Neutrophil (primary cell): ENCODE results near the gene THTPA.
"Not testable (repeated sequence)": the region's sequence is repeated elsewhere in the genome, so short reads cannot be mapped to it uniquely, and the experiment has no call there.

Experiments used
- H3K27ac ChIP-seq: fragments of 200-600 bp; sonication (generic); 2 replicates; pipeline ENCODE4 v1.5.1; 2016; ENCODE audit warnings: mild to moderate bottlenecking, moderate library complexity
- H3K27me3 ChIP-seq: fragments of 200-600 bp; sonication (generic); 2 replicates; pipeline ENCODE4 v1.6.0; 2016; ENCODE audit warnings: mild to moderate bottlenecking
- H3K36me3 ChIP-seq: fragments of 200-600 bp; sonication (generic); 2 replicates; pipeline ENCODE4 v1.5.1; 2017
- H3K4me1 ChIP-seq, 2 experiments: fragments of 200-600 bp in 1 of 2; sonication (generic) in 1 of 2; 1 replicate in 1 of 2; 2 replicates in 1 of 2; pipeline versions ENCODE4 v1.5.1 to v1.6.1; 2013 to 2016; ENCODE audit warnings: low read depth in 1 of 2, low read length in 1 of 2, mild to moderate bottlenecking in 1 of 2, moderate library complexity in 1 of 2; ENCODE audit not compliant: control insufficient read depth in 1 of 2, insufficient read depth in 1 of 2
- H3K4me3 ChIP-seq, 2 experiments: fragments of 200-600 bp in 1 of 2; sonication (generic) in 1 of 2; 1 replicate in 1 of 2; 2 replicates in 1 of 2; pipeline ENCODE4 v1.5.1; 2013 to 2016; ENCODE audit warnings: low read depth in 1 of 2, low read length in 1 of 2, mild to moderate bottlenecking in 1 of 2, moderate library complexity in 1 of 2
- H3K9me3 ChIP-seq: fragments of 200-600 bp; sonication (generic); 2 replicates; pipeline ENCODE4 v1.5.1; 2016
- CTCF ChIP-seq: fragments of 200-600 bp; sonication (generic); IDR thresholded peaks from 2 replicates; pipeline ENCODE4 v1.5.1; 2016; ENCODE audit warnings: antibody characterized with exemption

THTPA gene

GRCh38 chr14:23604675-23605170 lies 48.7 kb downstream of the THTPA start:
- H3K27me3 ChIP-seq = no peaks in the 10 kb centered on the region
- H3K36me3 ChIP-seq = no peaks in the 10 kb centered on the region
- H3K9me3 ChIP-seq = no peaks in the 10 kb centered on the region
- H3K27ac ChIP-seq = no peak overlapping the region
- no peaks in the 10 kb centered on the region for H3K4me1 ChIP-seq
- no peak for TF ChIP-seq CTCF
- H3K4me3 ChIP-seq = no peak overlapping the region

GRCh38 chr14:23605931-23606585 lies 50.0 kb downstream of the THTPA start:
- Histone ChIP-seq H3K27me3 (no peaks in the 10 kb centered on the region), H3K27ac (no peak overlapping the region), H3K4me1 (no peaks in the 10 kb centered on the region), H3K4me3 (no peak overlapping the region), H3K36me3 (no peaks in the 10 kb centered on the region), H3K9me3 (no peaks in the 10 kb centered on the region)
- TF ChIP-seq CTCF = no peak

GRCh38 chr14:23608454-23608853 lies 52.4 kb downstream of the THTPA start:
- Histone ChIP-seq H3K4me1 (no peaks in the 10 kb centered on the region), H3K36me3 (no peaks in the 10 kb centered on the region), H3K27ac (no peak overlapping the region), H3K27me3 (no peaks in the 10 kb centered on the region), H3K9me3 (no peaks in the 10 kb centered on the region), H3K4me3 (no peak overlapping the region)
- TF ChIP-seq CTCF = no peak

GRCh38 chr14:23609001-23609400 lies 52.9 kb downstream of the THTPA start:
- no peaks in the 10 kb centered on the region for H3K9me3 ChIP-seq
- no peak overlapping the region for H3K27ac ChIP-seq
- H3K36me3 ChIP-seq = no peaks in the 10 kb centered on the region
- no peak for TF ChIP-seq CTCF
- no peaks in the 10 kb centered on the region for H3K27me3 ChIP-seq
- no peak overlapping the region for H3K4me3 ChIP-seq
- no peaks in the 10 kb centered on the region for H3K4me1 ChIP-seq

- not testable (repeated sequence) for H3K27ac ChIP-seq, H3K4me3 ChIP-seq, H3K9me3 ChIP-seq, H3K27me3 ChIP-seq, H3K36me3 ChIP-seq, H3K4me1 ChIP-seq
Observed at GRCh38 chr14:23609411-23610089, 53.5 kb downstream of the THTPA start.
